DND-41 (cell line): ENCODE measurements around the gene NXPE3.

Experiments
- ATAC-seq: fragments of 200-7000 bp; cut with Tn5 transposase; 3 replicates; pipeline ENCODE4 v1.9.1; 2021; ENCODE audit warnings: low read depth; ENCODE audit not compliant: insufficient read depth
- DNase-seq: peaks from one replicate; pipeline ENCODE4 v3.0.0-alpha.2; 2020
- H2AFZ ChIP-seq: 2 replicates; pipeline ENCODE4 v1.6.0; 2012; ENCODE audit warnings: low read depth, low read length
- H3K27ac ChIP-seq: 2 replicates; pipeline ENCODE4 v1.5.1; 2012; ENCODE audit warnings: low read length, inconsistent platforms
- H3K27me3 ChIP-seq: fragments of 200-600 bp; sonication (generic); 2 replicates; pipeline ENCODE4 v1.6.0; 2012; ENCODE audit warnings: low read length, mild to moderate bottlenecking, inconsistent platforms; ENCODE audit not compliant: insufficient read depth, poor library complexity
- H3K36me3 ChIP-seq: 2 replicates; pipeline ENCODE4 v1.5.1; 2012; ENCODE audit warnings: low read length, inconsistent platforms; ENCODE audit not compliant: insufficient read depth
- H3K4me1 ChIP-seq: 2 replicates; pipeline ENCODE4 v1.5.1; 2012; ENCODE audit warnings: mild to moderate bottlenecking, low read length; ENCODE audit not compliant: insufficient read depth
- H3K4me2 ChIP-seq: 2 replicates; pipeline ENCODE4 v1.6.0; 2012; ENCODE audit warnings: mild to moderate bottlenecking, moderate library complexity, low read length, inconsistent platforms; ENCODE audit not compliant: insufficient read depth
- H3K4me3 ChIP-seq, 2 experiments: fragments of 200-600 bp in 1 of 2; shearing (Covaris generic) in 1 of 2; 2 replicates each; pipeline ENCODE4 v1.5.1; 2012 to 2016; ENCODE audit warnings: inconsistent platforms in 2 of 2, low read length in 2 of 2, mild to moderate bottlenecking in 2 of 2, low read depth in 1 of 2, moderate library complexity in 1 of 2
- H3K79me2 ChIP-seq: 2 replicates; pipeline ENCODE4 v1.6.0; 2012; ENCODE audit warnings: low read length, inconsistent platforms; ENCODE audit not compliant: insufficient read depth
- H3K9ac ChIP-seq: 2 replicates; pipeline ENCODE4 v1.6.0; 2012; ENCODE audit warnings: low read depth, mild to moderate bottlenecking, inconsistent platforms, low read length, moderate library complexity
- H3K9me3 ChIP-seq: 2 replicates; pipeline ENCODE4 v1.5.1; 2012; ENCODE audit warnings: low read length, moderate library complexity, mild to moderate bottlenecking, inconsistent platforms; ENCODE audit not compliant: insufficient read depth, severe bottlenecking
- H4K20me1 ChIP-seq: 2 replicates; pipeline ENCODE4 v1.6.0; 2012; ENCODE audit warnings: low read length; ENCODE audit not compliant: insufficient read depth
- EZH2 ChIP-seq: IDR thresholded peaks from 3 replicates; pipeline ENCODE4 v1.6.1; 2012; ENCODE audit warnings: borderline replicate concordance, low read depth, mild to moderate bottlenecking, moderate library complexity, low read length, inconsistent platforms; ENCODE audit not compliant: severe bottlenecking
- TF ChIP-seq, protein P1 (sequence below): IDR thresholded peaks from 2 replicates; pipeline ENCODE4 v1.5.1; 2012; ENCODE audit warnings: borderline replicate concordance, low read length, moderate library complexity, mild to moderate bottlenecking; ENCODE audit not compliant: poor library complexity, severe bottlenecking; ENCODE audit errors: extremely low read depth

Gene NXPE3

GRCh38 chr3:101836652-101837598, 57.9 kb downstream of the NXPE3 start:
- H3K36me3 ChIP-seq = no peaks in the 10 kb centered on the region
- no peaks in the 10 kb centered on the region for H3K27me3 ChIP-seq
- ATAC-seq (no peak), DNase-seq (no peak)
- H3K27ac ChIP-seq = no peak overlapping the region
- no peaks in the 10 kb centered on the region for H3K9me3 ChIP-seq
- TF ChIP-seq, protein P1, sequence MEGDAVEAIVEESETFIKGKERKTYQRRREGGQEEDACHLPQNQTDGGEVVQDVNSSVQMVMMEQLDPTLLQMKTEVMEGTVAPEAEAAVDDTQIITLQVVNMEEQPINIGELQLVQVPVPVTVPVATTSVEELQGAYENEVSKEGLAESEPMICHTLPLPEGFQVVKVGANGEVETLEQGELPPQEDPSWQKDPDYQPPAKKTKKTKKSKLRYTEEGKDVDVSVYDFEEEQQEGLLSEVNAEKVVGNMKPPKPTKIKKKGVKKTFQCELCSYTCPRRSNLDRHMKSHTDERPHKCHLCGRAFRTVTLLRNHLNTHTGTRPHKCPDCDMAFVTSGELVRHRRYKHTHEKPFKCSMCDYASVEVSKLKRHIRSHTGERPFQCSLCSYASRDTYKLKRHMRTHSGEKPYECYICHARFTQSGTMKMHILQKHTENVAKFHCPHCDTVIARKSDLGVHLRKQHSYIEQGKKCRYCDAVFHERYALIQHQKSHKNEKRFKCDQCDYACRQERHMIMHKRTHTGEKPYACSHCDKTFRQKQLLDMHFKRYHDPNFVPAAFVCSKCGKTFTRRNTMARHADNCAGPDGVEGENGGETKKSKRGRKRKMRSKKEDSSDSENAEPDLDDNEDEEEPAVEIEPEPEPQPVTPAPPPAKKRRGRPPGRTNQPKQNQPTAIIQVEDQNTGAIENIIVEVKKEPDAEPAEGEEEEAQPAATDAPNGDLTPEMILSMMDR = no peak
- no peak for TF ChIP-seq EZH2
- no peaks in the 10 kb centered on the region for H3K79me2 ChIP-seq
- no peaks in the 10 kb centered on the region for H3K4me1 ChIP-seq
- H2AFZ ChIP-seq = no peak overlapping the region
- H3K9ac ChIP-seq = no peak overlapping the region
- no peak overlapping the region for H3K4me3 ChIP-seq
- no peaks in the 10 kb centered on the region for H4K20me1 ChIP-seq
- no peak overlapping the region for H3K4me2 ChIP-seq

DNA sequence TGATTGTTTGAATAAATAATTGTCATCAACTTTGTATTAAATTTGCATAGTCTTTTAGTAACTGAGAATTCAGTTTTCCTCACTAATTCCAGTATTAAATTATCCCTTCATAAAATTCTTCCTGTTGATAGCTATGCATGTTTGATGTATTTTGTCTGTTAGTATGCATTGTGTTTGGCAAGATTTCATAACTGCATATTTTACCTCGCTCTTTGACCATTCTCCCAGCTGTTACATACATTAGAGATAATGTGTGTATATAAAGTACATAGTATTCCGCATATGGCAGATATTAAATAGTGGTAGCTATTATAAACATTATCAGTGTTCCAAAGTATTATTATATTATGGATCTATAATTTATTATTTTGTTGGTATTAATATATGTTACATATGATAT, 59.7 kb downstream of the NXPE3 start:
- DNase-seq (no peak), ATAC-seq (no peak)
- Histone ChIP-seq H3K9ac (no peak overlapping the region), H3K36me3 (no peaks in the 10 kb centered on the region), H3K9me3 (no peaks in the 10 kb centered on the region), H3K4me1 (no peaks in the 10 kb centered on the region), H4K20me1 (no peaks in the 10 kb centered on the region), H3K79me2 (no peaks in the 10 kb centered on the region), H3K4me3 (no peak overlapping the region), H2AFZ (no peak overlapping the region), H3K4me2 (no peak overlapping the region), H3K27me3 (no peaks in the 10 kb centered on the region), H3K27ac (no peak overlapping the region)
- TF ChIP-seq, protein P1 = no peak
- no peak for TF ChIP-seq EZH2

GRCh38 chr3:101840066-101840465, 61.1 kb downstream of the NXPE3 start:
- TF ChIP-seq, protein P1 = no peak
- TF ChIP-seq EZH2 = no peak
- no peaks in the 10 kb centered on the region for H4K20me1 ChIP-seq
- no peaks in the 10 kb centered on the region for H3K9me3 ChIP-seq
- H3K27me3 ChIP-seq = no peaks in the 10 kb centered on the region
- no peaks in the 10 kb centered on the region for H3K36me3 ChIP-seq
- H3K4me3 ChIP-seq = no peak overlapping the region
- no peaks in the 10 kb centered on the region for H3K4me1 ChIP-seq
- no peak overlapping the region for H3K27ac ChIP-seq
- no peak for DNase-seq
- no peaks in the 10 kb centered on the region for H3K79me2 ChIP-seq
- no peak overlapping the region for H3K4me2 ChIP-seq
- H2AFZ ChIP-seq = no peak overlapping the region
- H3K9ac ChIP-seq = no peak overlapping the region
- ATAC-seq = no peak
